ENCODE results near the gene ICA1L. TPM values are rescaled to one million over a fixed set of nuclear protein-coding genes. Genes with fewer than 3 reads are reported as not detected.
A peak's percentile ranks its signal among the peaks of the same experiment; 100 is the strongest.

The ICA1L gene
- total and polyA plus RNA-seq, 2 of the 4 experiments (the other 2 are of a cell fraction), result 1.7 to 1.8 TPM

DNA sequence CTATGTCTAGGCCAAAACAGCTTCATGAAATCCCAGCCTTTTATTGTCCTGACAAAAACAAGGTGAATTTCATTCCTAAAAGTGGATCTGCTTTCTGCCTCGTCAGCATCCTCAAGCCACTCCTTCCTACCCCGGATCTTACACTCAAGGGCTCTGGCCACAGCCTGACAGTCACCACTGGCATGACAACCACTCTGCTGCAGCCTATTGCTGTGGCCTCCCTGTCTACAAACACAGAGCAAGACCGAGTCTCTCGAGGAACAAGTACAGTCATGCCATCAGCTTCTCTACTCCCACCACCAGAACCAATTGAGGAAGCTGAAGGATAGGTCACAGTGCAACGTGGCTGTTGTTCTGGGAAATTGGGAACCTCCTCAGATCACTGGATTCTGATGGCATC is 106.1 kb downstream of the ICA1L start:
- Histone ChIP-seq H4K8ac (ENCODE audit: low read depth in 2 of 2, low read length in 2 of 2) (no peak overlapping the region), H2AFZ (replicated peaks; ENCODE audit: low read length, poor library complexity) (no peak overlapping the region), H3K9ac (ENCODE audit: low read depth, low read length) (no peak overlapping the region), H3K27me3 (ENCODE audit: control insufficient read depth, insufficient read depth, low read length) (no peaks in the 10 kb centered on the region), H3K14ac (replicated peaks; ENCODE audit: low read depth, low read length) (no peak overlapping the region), H4K91ac (ENCODE audit: insufficient read depth, low read depth, low read length) (no peak overlapping the region), H4K5ac (ENCODE audit: low read depth, low read length) (no peak overlapping the region), H3K4me2 (ENCODE audit: low read depth, low read length) (no peak overlapping the region), H2BK120ac (ENCODE audit: low read depth, low read length) (no peak overlapping the region), H3K18ac (ENCODE audit: low read depth, low read length) (no peak overlapping the region), H3K79me1 (ENCODE audit: low read depth in 1 of 2, low read length in 2 of 2) (no peaks in the 10 kb centered on the region), H3K27ac (ENCODE audit: insufficient read depth, low read length) (no peak overlapping the region), H3K9me3 (ENCODE audit: control insufficient read depth, insufficient read depth, low read length) (no peaks in the 10 kb centered on the region), H2AK9ac (replicated peaks; ENCODE audit: low read depth, low read length, poor library complexity) (no peak overlapping the region), H3K9me1 (ENCODE audit: insufficient read depth, low read length) (no peaks in the 10 kb centered on the region), H3K36me3 (ENCODE audit: control insufficient read depth, insufficient read depth, low read length) (peaks cover 4% of the 10 kb centered on the region), H3K4me1 (ENCODE audit: control insufficient read depth, insufficient read depth, low read length) (no peaks in the 10 kb centered on the region), H4K20me1 (ENCODE audit: insufficient read depth, low read length) (no peaks in the 10 kb centered on the region), H3K4me3 (ENCODE audit: insufficient read depth, low read depth, low read length) (no peak overlapping the region), H2BK15ac (ENCODE audit: low read depth, low read length) (no peak overlapping the region), H2BK5ac (ENCODE audit: low read depth, low read length, poor library complexity, severe bottlenecking) (no peak overlapping the region), H2BK20ac (ENCODE audit: low read depth, low read length) (no peak overlapping the region), H3K23ac (ENCODE audit: low read depth, low read length) (no peak overlapping the region), H2AK5ac (ENCODE audit: low read depth, low read length) (no peak overlapping the region), H3K4ac (ENCODE audit: low read depth, low read length) (no peak overlapping the region), H3K56ac (ENCODE audit: extremely low read depth, insufficient read depth, low read length) (no peak overlapping the region)
- dilution Hi-C loops (cut with HindIII; ENCODE audit: low sequenced_read_pairs, unreplicated experiment), result no loop called here
- BruUV-seq (replicated peaks), result no TSS peak
- in situ Hi-C loops (cut with MboI; ENCODE audit: low sequenced_read_pairs), result no loop called here
- DNase-seq (no peak), ATAC-seq (ENCODE audit: low read depth) (no peak)
- ChIA-PET POLR2A (ENCODE audit: unreplicated experiment) (no interaction called here), CTCF (no interaction called here)
- no CpG with 5 or more reads among the region's 5 CpGs for WGBS, 2 experiments (ENCODE audit: extremely low coverage in 2 of 2, insufficient read length in 1 of 2)
- intact Hi-C loops (cut with micrococcal nuclease), result no loop called here
- TF ChIP-seq, protein P1, sequence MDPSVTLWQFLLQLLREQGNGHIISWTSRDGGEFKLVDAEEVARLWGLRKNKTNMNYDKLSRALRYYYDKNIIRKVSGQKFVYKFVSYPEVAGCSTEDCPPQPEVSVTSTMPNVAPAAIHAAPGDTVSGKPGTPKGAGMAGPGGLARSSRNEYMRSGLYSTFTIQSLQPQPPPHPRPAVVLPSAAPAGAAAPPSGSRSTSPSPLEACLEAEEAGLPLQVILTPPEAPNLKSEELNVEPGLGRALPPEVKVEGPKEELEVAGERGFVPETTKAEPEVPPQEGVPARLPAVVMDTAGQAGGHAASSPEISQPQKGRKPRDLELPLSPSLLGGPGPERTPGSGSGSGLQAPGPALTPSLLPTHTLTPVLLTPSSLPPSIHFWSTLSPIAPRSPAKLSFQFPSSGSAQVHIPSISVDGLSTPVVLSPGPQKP (IDR thresholded peaks at IDR 0.05; ENCODE audit: borderline replicate concordance, low read depth, low read length), result no peak
- no peak for TF ChIP-seq RAD21 (IDR thresholded peaks at IDR 0.05; ENCODE audit: low read length)
- TF ChIP-seq BHLHE40 (IDR thresholded peaks at IDR 0.05; ENCODE audit: low read depth, low read length), result no peak
- no peak for TF ChIP-seq CHD1 (IDR thresholded peaks at IDR 0.05; ENCODE audit: low read depth, low read length)
- no peak for TF ChIP-seq POLR2A (IDR thresholded peaks at IDR 0.05; ENCODE audit: low read depth, low read length)
- no peak for TF ChIP-seq SMC3 (IDR thresholded peaks at IDR 0.05; ENCODE audit: low read depth, low read length)
- no peak for TF ChIP-seq RFX5 (IDR thresholded peaks at IDR 0.05; ENCODE audit: low read depth, low read length)
- peak; percentile 69 for TF ChIP-seq MAFK (IDR thresholded peaks at IDR 0.05; ENCODE audit: low read depth, low read length)

Data from IMR-90 (cell line).